Measurements from ENCODE around the gene MDFIC. TPM values are rescaled to one million over a fixed set of nuclear protein-coding genes. Genes with fewer than 3 reads are reported as not detected.

The MDFIC gene
- total RNA-seq, 2 experiments from 2014 or later = 53.5 to 55.3 TPM

GRCh38 chr7:115038158-115038557 lies 116.3 kb downstream of the MDFIC start:
- peaks cover 7% of the 10 kb centered on the region for H3K4me1 Mint-ChIP-seq (ENCODE audit: low read depth)

GRCh38 chr7:115040057-115040456 lies 118.2 kb downstream of the MDFIC start:
- ATAC-seq = no peak
- H3K4me3 Mint-ChIP-seq = no peak overlapping the region
- peaks cover 7% of the 10 kb centered on the region for H3K4me1 Mint-ChIP-seq (ENCODE audit: low read depth)
- no peaks in the 10 kb centered on the region for H3K27me3 Mint-ChIP-seq
- ChIA-PET POLR2A (no interaction called here), CTCF (no interaction called here)
- DNase-seq = no peak
- no peaks in the 10 kb centered on the region for H3K9me3 Mint-ChIP-seq
- intact Hi-C loops (cut with micrococcal nuclease) = no loop called here
- no peaks in the 10 kb centered on the region for H3K36me3 Mint-ChIP-seq (ENCODE audit: low read depth)
- H3K27ac Mint-ChIP-seq = no peak overlapping the region
- TF ChIP-seq CTCF (IDR thresholded peaks at IDR 0.05) = no peak

More at GRCh38 chr7:115038158-115038557, 116.3 kb downstream of the MDFIC start:
- ATAC-seq (no peak), DNase-seq (no peak)
- intact Hi-C loops (cut with micrococcal nuclease) = no loop called here
- H3K36me3 Mint-ChIP-seq (ENCODE audit: low read depth) = no peaks in the 10 kb centered on the region
- ChIA-PET CTCF (no interaction called here), POLR2A (no interaction called here)
- no peak overlapping the region for H3K27ac Mint-ChIP-seq
- H3K4me3 Mint-ChIP-seq = no peak overlapping the region
- no peak for TF ChIP-seq CTCF (IDR thresholded peaks at IDR 0.05)
- H3K9me3 Mint-ChIP-seq = no peaks in the 10 kb centered on the region
- no peaks in the 10 kb centered on the region for H3K27me3 Mint-ChIP-seq

- no peak overlapping the region for H3K27ac Mint-ChIP-seq
- H3K4me1 Mint-ChIP-seq (ENCODE audit: low read depth) = peaks cover 7% of the 10 kb centered on the region
- intact Hi-C loops (cut with micrococcal nuclease) = no loop called here
- ATAC-seq (no peak), DNase-seq (no peak)
- ChIA-PET CTCF (interaction anchor here (1.1 to 1.6 kb wide), 2 partner anchors 175 to 182 kb away, joined by 3 to 5 read pairs; no protein-coding TSS in a partner anchor), POLR2A (no interaction called here)
- no peak overlapping the region for H3K4me3 Mint-ChIP-seq
- TF ChIP-seq CTCF (IDR thresholded peaks at IDR 0.05) = no peak
- no peaks in the 10 kb centered on the region for H3K9me3 Mint-ChIP-seq
- no peaks in the 10 kb centered on the region for H3K36me3 Mint-ChIP-seq (ENCODE audit: low read depth)
- no peaks in the 10 kb centered on the region for H3K27me3 Mint-ChIP-seq
Observed at GRCh38 chr7:115040495-115040894, 118.6 kb downstream of the MDFIC start.

GRCh38 chr7:115042596-115042995 lies 120.7 kb downstream of the MDFIC start:
- ChIA-PET CTCF (no interaction called here), POLR2A (no interaction called here)
- DNase-seq = no peak
- Mint-ChIP-seq H3K9me3 (no peaks in the 10 kb centered on the region), H3K4me3 (no peak overlapping the region), H3K27ac (no peak overlapping the region), H3K36me3 (ENCODE audit: low read depth) (no peaks in the 10 kb centered on the region), H3K27me3 (no peaks in the 10 kb centered on the region), H3K4me1 (ENCODE audit: low read depth) (peaks cover 3% of the 10 kb centered on the region)
- TF ChIP-seq CTCF (IDR thresholded peaks at IDR 0.05) = no peak
- intact Hi-C loops (cut with micrococcal nuclease) = no loop called here
- no peak for ATAC-seq

- intact Hi-C loops (cut with micrococcal nuclease) = no loop called here
- ChIA-PET POLR2A (no interaction called here), CTCF (interaction anchor here (1.0 kb wide), 1 partner anchor 8 kb away, joined by 3 read pairs; no protein-coding TSS in a partner anchor)
- Mint-ChIP-seq H3K27ac (no peak overlapping the region), H3K27me3 (no peaks in the 10 kb centered on the region), H3K9me3 (no peaks in the 10 kb centered on the region), H3K36me3 (ENCODE audit: low read depth) (no peaks in the 10 kb centered on the region), H3K4me1 (ENCODE audit: low read depth) (peaks cover 4% of the 10 kb centered on the region), H3K4me3 (no peak overlapping the region)
- no peak for TF ChIP-seq CTCF (IDR thresholded peaks at IDR 0.05)
- DNase-seq (no peak), ATAC-seq (no peak)
Observed at GRCh38 chr7:115043605-115044004, 121.7 kb downstream of the MDFIC start.
